HFFc6 (cell line): Measurements from ENCODE around the gene FTCD. TPM values are rescaled to one million over a fixed set of nuclear protein-coding genes. Genes with fewer than 3 reads are reported as not detected.
A peak's percentile ranks its signal among the peaks of the same experiment; 100 is the strongest.
"Not testable (repeated sequence)": the region's sequence is repeated elsewhere in the genome, so short reads cannot be mapped to it uniquely, and the experiment has no call there.

ENCODE experiments used
- DNase-seq: peaks from one replicate; pipeline ENCODE4 v3.0.0-alpha.2; 2018
- H3K27ac Mint-ChIP-seq: 2 replicates; pipeline ENCODE4 v1.8.0; 2020; ENCODE audit warnings: mild to moderate bottlenecking, mixed read lengths
- H3K27me3 Mint-ChIP-seq: 2 replicates; pipeline ENCODE4 v1.8.0; 2021; ENCODE audit warnings: mild to moderate bottlenecking, moderate library complexity, mixed read lengths; ENCODE audit not compliant: insufficient read depth
- H3K36me3 Mint-ChIP-seq: 2 replicates; pipeline ENCODE4 v1.8.0; 2021; ENCODE audit warnings: low read depth, mixed read lengths
- H3K4me1 Mint-ChIP-seq: 2 replicates; pipeline ENCODE4 v1.8.0; 2020; ENCODE audit warnings: low read depth, mixed read lengths
- H3K4me3 Mint-ChIP-seq: 2 replicates; pipeline ENCODE4 v1.8.0; 2020; ENCODE audit warnings: mild to moderate bottlenecking, moderate library complexity, mixed read lengths
- H3K9me3 Mint-ChIP-seq: 2 replicates; pipeline ENCODE4 v1.8.0; 2020; ENCODE audit warnings: mild to moderate bottlenecking, mixed read lengths
- total RNA-seq, 6 experiments: library from RNA; stranded (reverse); fragmentation: NEBNext Ultra II Directional; extraction: Animal tissue kit (Norgen Biotek cat#: 25700); gene quantifications; 2 replicates in 1 of 6; 3 replicates in 5 of 6; pipeline ENCODE4 v1.2.3, GENCODE V29; 2021
- TF ChIP-seq, protein P1 (sequence below): fragments of 200-600 bp; sonication (generic); IDR thresholded peaks from 2 replicates; pipeline ENCODE4 v1.5.0; 2021; ENCODE audit warnings: antibody characterized with exemption, mild to moderate bottlenecking

The FTCD gene
- total RNA-seq, 6 experiments from 2014 or later, result 0.12 to 1.2 (median 0.17) TPM; not detected in 1

- Mint-ChIP-seq H3K36me3 (no peaks in the 10 kb centered on the region), H3K27ac (no peak overlapping the region), H3K9me3 (no peaks in the 10 kb centered on the region), H3K4me3 (no peak overlapping the region), H3K27me3 (peaks cover 5% of the 10 kb centered on the region), H3K4me1 (no peaks in the 10 kb centered on the region)
- TF ChIP-seq, protein P1, sequence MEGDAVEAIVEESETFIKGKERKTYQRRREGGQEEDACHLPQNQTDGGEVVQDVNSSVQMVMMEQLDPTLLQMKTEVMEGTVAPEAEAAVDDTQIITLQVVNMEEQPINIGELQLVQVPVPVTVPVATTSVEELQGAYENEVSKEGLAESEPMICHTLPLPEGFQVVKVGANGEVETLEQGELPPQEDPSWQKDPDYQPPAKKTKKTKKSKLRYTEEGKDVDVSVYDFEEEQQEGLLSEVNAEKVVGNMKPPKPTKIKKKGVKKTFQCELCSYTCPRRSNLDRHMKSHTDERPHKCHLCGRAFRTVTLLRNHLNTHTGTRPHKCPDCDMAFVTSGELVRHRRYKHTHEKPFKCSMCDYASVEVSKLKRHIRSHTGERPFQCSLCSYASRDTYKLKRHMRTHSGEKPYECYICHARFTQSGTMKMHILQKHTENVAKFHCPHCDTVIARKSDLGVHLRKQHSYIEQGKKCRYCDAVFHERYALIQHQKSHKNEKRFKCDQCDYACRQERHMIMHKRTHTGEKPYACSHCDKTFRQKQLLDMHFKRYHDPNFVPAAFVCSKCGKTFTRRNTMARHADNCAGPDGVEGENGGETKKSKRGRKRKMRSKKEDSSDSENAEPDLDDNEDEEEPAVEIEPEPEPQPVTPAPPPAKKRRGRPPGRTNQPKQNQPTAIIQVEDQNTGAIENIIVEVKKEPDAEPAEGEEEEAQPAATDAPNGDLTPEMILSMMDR, result no peak
- no peak for DNase-seq
These were observed 5.3 kb downstream of the FTCD start for GRCh38 chr21:46150073-46150472.

DNA sequence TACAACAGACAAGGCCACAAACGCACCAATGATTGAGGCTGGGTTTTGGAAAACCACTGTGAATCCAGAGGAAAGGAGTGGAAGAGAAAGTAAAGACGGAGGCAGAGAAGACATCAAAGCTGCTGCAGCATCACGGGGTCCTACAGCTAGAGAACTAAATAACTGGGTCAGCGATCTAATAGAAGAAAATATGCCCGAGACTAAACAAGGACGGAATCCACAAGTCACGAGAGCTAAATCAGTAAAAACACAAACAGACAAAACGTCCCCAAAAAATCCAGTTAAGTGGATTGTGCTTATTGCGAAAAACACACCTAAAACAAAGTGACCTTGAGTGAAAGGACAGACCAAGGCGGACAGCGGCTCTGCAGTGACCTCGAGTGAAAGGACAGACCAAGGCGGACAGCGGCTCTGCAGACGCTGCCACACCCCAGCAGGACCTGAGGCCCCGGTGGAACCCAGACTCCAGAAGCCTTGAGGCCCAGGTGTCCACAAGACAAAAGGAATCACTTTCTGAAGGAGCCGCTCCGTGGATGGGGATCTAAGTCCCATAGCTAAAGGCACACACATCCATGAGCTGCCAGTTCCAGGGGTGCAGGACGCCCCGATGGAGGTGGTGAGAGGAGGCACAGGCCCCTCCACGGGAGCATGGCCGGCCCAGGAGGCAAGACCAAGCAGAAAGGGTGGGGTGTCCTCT is 6.0 kb downstream of the FTCD start:
- H3K4me1 Mint-ChIP-seq, result no peaks in the 10 kb centered on the region; the same call in 1 of the 2 replicates
- TF ChIP-seq, protein P1, result no peak
- no peak overlapping the region for H3K27ac Mint-ChIP-seq
- no peak for DNase-seq
- peaks cover 5% of the 10 kb centered on the region for H3K27me3 Mint-ChIP-seq
- H3K9me3 Mint-ChIP-seq, result no peaks in the 10 kb centered on the region
- H3K36me3 Mint-ChIP-seq, result no peaks in the 10 kb centered on the region
- H3K4me3 Mint-ChIP-seq, result no peak overlapping the region

DNA sequence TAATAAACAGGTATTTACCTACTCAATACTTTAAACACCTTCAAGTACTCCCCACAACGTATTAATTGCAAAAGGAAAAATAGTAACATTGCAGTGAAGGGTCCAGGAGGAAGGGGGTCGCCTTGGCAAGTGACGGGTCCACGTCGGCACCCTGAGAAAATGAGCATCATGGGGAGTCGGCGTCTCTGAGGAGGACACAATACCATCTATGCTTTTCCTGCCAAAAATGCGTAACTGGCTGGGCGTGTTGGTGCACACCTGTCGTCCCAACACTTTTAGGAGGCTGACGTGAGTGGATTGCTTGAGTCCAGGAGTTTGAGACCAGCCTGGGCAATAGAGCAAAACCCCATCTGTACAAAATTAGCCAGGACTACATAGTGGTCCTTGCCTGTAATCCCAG is 7.3 kb downstream of the FTCD start:
- no peak overlapping the region for H3K27ac Mint-ChIP-seq
- H3K27me3 Mint-ChIP-seq, result peaks cover 5% of the 10 kb centered on the region
- no peaks in the 10 kb centered on the region for H3K9me3 Mint-ChIP-seq
- DNase-seq, result no peak
- peaks cover 8% of the 10 kb centered on the region for H3K4me1 Mint-ChIP-seq
- H3K36me3 Mint-ChIP-seq, result no peaks in the 10 kb centered on the region
- no peak overlapping the region for H3K4me3 Mint-ChIP-seq
- TF ChIP-seq, protein P1, result no peak

- not testable (repeated sequence) for H3K36me3 Mint-ChIP-seq, H3K4me3 Mint-ChIP-seq, H3K4me1 Mint-ChIP-seq, H3K27me3 Mint-ChIP-seq, H3K9me3 Mint-ChIP-seq, H3K27ac Mint-ChIP-seq
- TF ChIP-seq, protein P1, result peak; percentile 83
- peak; percentile 19 for DNase-seq
These were observed 8.0 kb downstream of the FTCD start for GRCh38 chr21:46147429-46147828.

- H3K36me3 Mint-ChIP-seq, result no peaks in the 10 kb centered on the region
- no peak overlapping the region for H3K4me3 Mint-ChIP-seq
- no peak for DNase-seq
- TF ChIP-seq, protein P1, result no peak
- peaks cover 8% of the 10 kb centered on the region for H3K4me1 Mint-ChIP-seq
- no peaks in the 10 kb centered on the region for H3K9me3 Mint-ChIP-seq
- H3K27ac Mint-ChIP-seq, result no peak overlapping the region
- H3K27me3 Mint-ChIP-seq, result peaks cover 6% of the 10 kb centered on the region
These were observed 8.5 kb downstream of the FTCD start for GRCh38 chr21:46146856-46147255.
